Effector CD4-positive, alpha-beta T cell (primary cell): Measurements from ENCODE around the gene KLHDC3.

Source experiments
- DNase-seq: peaks from one replicate; pipeline ENCODE4 v3.0.0-alpha.2; 2020

KLHDC3 gene

GRCh38 chr6:43060034-43060754 lies 46.1 kb downstream of the KLHDC3 start:
- no peak for DNase-seq

- DNase-seq, result no peak
Observed at GRCh38 chr6:43060755-43061633, 46.9 kb downstream of the KLHDC3 start.

DNA sequence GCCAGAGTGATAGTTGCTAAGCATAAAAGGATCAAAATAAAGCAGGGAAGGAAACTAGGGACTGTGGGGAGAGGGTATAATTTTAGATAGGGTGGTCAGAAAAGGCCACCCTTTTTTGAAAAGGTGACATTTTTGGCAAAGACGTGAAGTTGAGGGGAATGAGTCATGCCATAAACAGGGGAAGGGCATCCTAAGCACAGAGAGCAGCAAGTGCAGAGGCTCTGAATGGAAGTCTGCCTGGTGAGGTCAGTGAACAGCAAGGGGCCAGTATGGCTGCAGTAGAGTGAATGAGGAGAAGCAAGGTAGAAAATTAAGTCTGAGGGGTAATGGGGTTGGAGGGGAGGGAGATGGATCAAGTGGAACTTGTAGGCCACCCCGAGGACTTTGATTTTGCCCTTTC lies 47.8 kb downstream of the KLHDC3 start:
- no peak for DNase-seq

- no peak for DNase-seq
Observed at GRCh38 chr6:43062818-43063217, 48.8 kb downstream of the KLHDC3 start.

DNA sequence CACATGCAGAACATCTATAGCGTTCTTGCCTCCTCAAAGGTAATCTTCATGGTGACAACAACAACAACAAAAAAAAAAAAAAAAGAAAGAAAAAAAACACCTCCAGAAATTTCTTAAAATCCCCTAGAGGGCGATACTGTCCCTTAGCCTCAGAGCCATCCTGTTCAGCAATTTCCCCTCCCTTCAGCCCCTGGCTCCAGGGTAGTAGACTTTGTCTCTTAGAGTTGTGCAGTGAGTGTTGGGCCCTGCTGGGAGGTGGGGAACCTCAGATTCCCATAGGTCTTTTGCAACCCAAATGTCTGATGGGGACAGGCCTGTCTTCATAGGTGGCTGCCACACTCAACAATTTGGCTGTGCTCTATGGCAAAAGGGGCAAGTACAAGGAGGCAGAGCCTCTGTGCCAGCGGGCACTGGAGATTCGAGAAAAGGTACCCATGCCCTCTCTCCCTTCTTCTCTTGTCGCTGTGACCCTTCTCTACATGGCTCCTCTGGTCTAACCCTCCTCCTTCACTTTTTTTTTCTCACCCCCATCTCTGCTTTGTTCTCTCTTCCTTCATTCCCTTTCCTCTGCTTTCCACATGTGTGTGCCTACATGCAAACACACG lies 56.1 kb downstream of the KLHDC3 start:
- DNase-seq, result no peak
